H4 (cell line): ENCODE measurements around the gene H1-8. TPM values are rescaled to one million over a fixed set of nuclear protein-coding genes. Genes with fewer than 3 reads are reported as not detected.
"Not testable (repeated sequence)": the region's sequence is repeated elsewhere in the genome, so short reads cannot be mapped to it uniquely, and the experiment has no call there.

Experiments
- DNase-seq: peaks from one replicate; pipeline ENCODE4 v3.0.0-alpha.2; 2015; ENCODE audit warnings: low spot score
- total RNA-seq: library from RNA; depleted of rRNA; stranded (reverse); fragments of >200 nt; shearing (Covaris generic); gene quantifications from 2 replicates; pipeline ENCODE4 v1.2.3, GENCODE V29; 2014

H1-8 gene
- total RNA-seq, 1 experiment from 2014 or later, result not detected

GRCh38 chr3:129514563-129514962 lies 28.4 kb upstream of the H1-8 start:
- DNase-seq, result no peak

- DNase-seq, result not testable (repeated sequence)
Measured at GRCh38 chr3:129515108-129515820, 27.7 kb upstream of the H1-8 start.

- DNase-seq, result not testable (repeated sequence)
Measured at GRCh38 chr3:129515821-129516432, 27.0 kb upstream of the H1-8 start.

GRCh38 chr3:129517516-129517915 lies 25.5 kb upstream of the H1-8 start:
- DNase-seq, result no peak

GRCh38 chr3:129518038-129518561 lies 24.9 kb upstream of the H1-8 start:
- DNase-seq, result no peak

- no peak for DNase-seq
Measured at GRCh38 chr3:129518581-129518980, 24.4 kb upstream of the H1-8 start.

GRCh38 chr3:129519449-129519848 lies 23.5 kb upstream of the H1-8 start:
- DNase-seq, result no peak

GRCh38 chr3:129519896-129520715 lies 22.9 kb upstream of the H1-8 start:
- DNase-seq, result no peak

GRCh38 chr3:129520960-129521359 lies 22.0 kb upstream of the H1-8 start:
- DNase-seq, result no peak

GRCh38 chr3:129521611-129522010 lies 21.4 kb upstream of the H1-8 start:
- DNase-seq, result no peak

GRCh38 chr3:129522953-129523352 lies 20.0 kb upstream of the H1-8 start:
- DNase-seq, result no peak

- DNase-seq, result no peak
Measured at GRCh38 chr3:129524081-129524480, 18.9 kb upstream of the H1-8 start.

- no peak for DNase-seq
Measured at GRCh38 chr3:129525341-129525968, 17.5 kb upstream of the H1-8 start.

GRCh38 chr3:129526121-129526900 lies 16.7 kb upstream of the H1-8 start:
- DNase-seq, result no peak

- DNase-seq, result no peak
Measured at GRCh38 chr3:129527262-129527661, 15.7 kb upstream of the H1-8 start.

GRCh38 chr3:129528589-129529100 lies 14.3 kb upstream of the H1-8 start, which contains the start of gene RHO:
Gene RHO, plus strand, starts transcription at chr3:129528639. Its CDS starts 95 bp downstream, at chr3:129528734.
- no peak for DNase-seq

GRCh38 chr3:129529436-129530210 lies 13.4 kb upstream of the H1-8 start:
- DNase-seq, result no peak

- DNase-seq, result no peak
Measured at GRCh38 chr3:129530251-129530791, 12.7 kb upstream of the H1-8 start.

- no peak for DNase-seq
Measured at GRCh38 chr3:129530821-129531220, 12.2 kb upstream of the H1-8 start.

GRCh38 chr3:129531699-129532098 lies 11.3 kb upstream of the H1-8 start:
- no peak for DNase-seq
